Ectodermal cell (in vitro differentiated cells): Measurements from ENCODE around the gene MAP10.
A peak's percentile ranks its signal among the peaks of the same experiment; 100 is the strongest.

Experiments
- H3K27ac ChIP-seq: 2 replicates; pipeline ENCODE4 v1.7.0; 2013; ENCODE audit warnings: mild to moderate bottlenecking, low read depth, low read length; ENCODE audit not compliant: insufficient read depth, poor library complexity, severe bottlenecking
- H3K27me3 ChIP-seq: 2 replicates; pipeline ENCODE4 v1.7.0; 2013; ENCODE audit warnings: mild to moderate bottlenecking, low read length; ENCODE audit not compliant: insufficient read depth, control insufficient read depth, poor library complexity, severe bottlenecking
- H3K36me3 ChIP-seq: one replicate; pipeline ENCODE4 v1.7.0; 2013; ENCODE audit warnings: low read length; ENCODE audit not compliant: control insufficient read depth, insufficient read depth
- H3K4me1 ChIP-seq: one replicate; pipeline ENCODE4 v1.7.0; 2013; ENCODE audit warnings: low read length; ENCODE audit not compliant: control insufficient read depth, insufficient read depth
- H3K4me3 ChIP-seq: 2 replicates; pipeline ENCODE4 v1.7.0; 2013; ENCODE audit warnings: low read depth, low read length, control low read depth; ENCODE audit not compliant: insufficient read depth
- H3K9me3 ChIP-seq: 2 replicates; pipeline ENCODE4 v1.7.0; 2013; ENCODE audit warnings: mild to moderate bottlenecking, low read length, moderate library complexity; ENCODE audit not compliant: control insufficient read depth
- WGBS, 2 experiments: methylation state at CpG; one replicate each; pipeline ENCODE4 v1.1.7; 2013; ENCODE audit warnings: missing lambda C conversion rate in 2 of 2; 5-methylcytosine and 5-hydroxymethylcytosine counted together

The MAP10 gene

DNA sequence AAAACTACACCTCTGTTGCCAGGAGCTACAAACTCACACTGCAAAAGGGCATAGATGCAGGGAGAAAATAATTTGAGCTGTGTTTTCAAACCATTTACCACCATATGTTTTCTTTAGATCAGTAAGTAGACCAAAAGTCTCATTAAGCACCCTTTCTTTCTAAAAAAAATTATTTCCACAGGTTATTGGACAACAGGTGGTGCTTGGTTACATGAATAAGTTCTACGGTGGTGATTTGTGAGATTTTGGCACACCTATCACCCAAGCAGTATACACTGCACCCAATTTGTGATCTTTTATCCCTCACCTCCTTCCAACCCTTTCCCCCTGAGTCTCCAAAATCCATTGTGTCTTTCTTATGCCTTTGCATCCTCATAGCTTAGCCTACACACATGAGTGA is 21.1 kb downstream of the MAP10 start:
- H3K9me3 ChIP-seq, result no peaks in the 10 kb centered on the region
- 100% methylated on average over 1 of the region's 1 CpG for WGBS, 2 experiments
- H3K4me3 ChIP-seq, result no peak overlapping the region
- H3K4me1 ChIP-seq, result no peaks in the 10 kb centered on the region
- no peaks in the 10 kb centered on the region for H3K36me3 ChIP-seq
- H3K27me3 ChIP-seq, result no peaks in the 10 kb centered on the region
- no peak overlapping the region for H3K27ac ChIP-seq

DNA sequence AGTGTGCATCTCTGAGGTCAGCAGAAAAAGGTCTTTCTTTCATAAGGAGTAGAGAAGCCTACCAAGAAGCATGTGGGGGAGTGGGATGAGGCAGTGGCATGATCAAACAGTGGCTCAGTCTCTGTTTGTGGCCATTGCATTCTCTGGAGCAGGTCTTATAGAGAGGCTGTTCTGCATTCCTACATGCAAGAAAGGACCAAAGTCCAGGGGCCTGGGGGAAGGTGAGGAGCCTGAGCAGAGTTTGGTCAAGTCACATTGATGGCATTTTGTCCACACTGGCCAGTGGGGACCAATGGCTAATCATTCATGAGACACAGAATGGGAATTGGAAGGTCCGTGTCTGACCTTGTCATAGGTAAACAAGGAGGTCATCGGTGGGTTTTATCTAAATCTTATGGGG is 25.4 kb downstream of the MAP10 start:
- no peaks in the 10 kb centered on the region for H3K9me3 ChIP-seq
- H3K27ac ChIP-seq, result no peak overlapping the region
- no peaks in the 10 kb centered on the region for H3K4me1 ChIP-seq
- H3K4me3 ChIP-seq, result no peak overlapping the region
- H3K27me3 ChIP-seq, result no peaks in the 10 kb centered on the region
- no peaks in the 10 kb centered on the region for H3K36me3 ChIP-seq
- WGBS, 2 experiments, result 91 to 94% methylated on average over 2 of the region's 2 CpGs

DNA sequence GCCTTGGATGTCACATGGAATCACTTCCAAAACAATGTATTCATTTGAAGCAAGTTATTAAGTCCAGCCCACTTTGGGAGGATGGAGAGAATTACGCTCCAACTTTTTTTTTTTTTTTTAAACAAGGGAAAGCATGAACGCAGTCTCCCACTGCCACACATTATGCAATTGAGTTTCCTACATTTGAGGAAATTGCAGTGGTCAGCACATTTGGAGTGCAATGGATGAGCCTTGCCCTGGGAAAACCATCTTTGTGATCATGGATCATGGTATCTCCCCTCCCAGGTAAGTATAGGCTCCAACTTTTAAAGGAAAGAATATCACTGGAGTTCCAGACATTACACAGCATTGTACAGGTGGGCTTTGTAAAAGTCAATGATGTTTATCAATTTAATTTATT is 26.7 kb downstream of the MAP10 start:
- no peak overlapping the region for H3K4me3 ChIP-seq

DNA sequence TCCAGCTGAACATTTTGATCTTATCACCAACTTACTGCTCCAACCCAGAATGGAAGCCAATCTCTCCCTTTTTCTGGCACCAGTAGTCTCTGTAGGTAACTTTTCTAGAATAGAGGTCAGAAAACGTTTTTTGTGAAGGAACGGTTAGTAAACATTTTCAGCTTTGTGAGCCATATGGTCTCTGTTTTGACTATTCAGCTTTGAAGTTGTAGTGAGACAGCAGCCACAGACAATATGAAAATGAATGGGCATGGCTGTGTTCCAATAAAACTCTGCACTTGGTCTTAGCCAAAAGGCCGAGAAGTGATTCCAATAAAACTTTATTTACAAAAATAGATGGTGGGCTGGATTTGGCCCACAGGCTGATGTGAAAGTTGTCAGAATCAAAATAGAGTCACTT is 28.9 kb downstream of the MAP10 start:
- H3K27ac ChIP-seq, result no peak overlapping the region
- WGBS, 2 experiments, result 86 to 94% methylated on average over 2 to 3 of the region's 3 CpGs
- no peaks in the 10 kb centered on the region for H3K36me3 ChIP-seq
- no peak overlapping the region for H3K4me3 ChIP-seq
- H3K27me3 ChIP-seq, result no peaks in the 10 kb centered on the region
- H3K9me3 ChIP-seq, result no peaks in the 10 kb centered on the region
- no peaks in the 10 kb centered on the region for H3K4me1 ChIP-seq

More for the DNA sequence above, 26.7 kb downstream of the MAP10 start:
- Histone ChIP-seq H3K9me3 (no peaks in the 10 kb centered on the region), H3K27me3 (no peaks in the 10 kb centered on the region), H3K27ac (no peak overlapping the region), H3K36me3 (no peaks in the 10 kb centered on the region), H3K4me1 (no peaks in the 10 kb centered on the region)
- 100% methylated on average over 2 of the region's 2 CpGs for WGBS, 2 experiments

DNA sequence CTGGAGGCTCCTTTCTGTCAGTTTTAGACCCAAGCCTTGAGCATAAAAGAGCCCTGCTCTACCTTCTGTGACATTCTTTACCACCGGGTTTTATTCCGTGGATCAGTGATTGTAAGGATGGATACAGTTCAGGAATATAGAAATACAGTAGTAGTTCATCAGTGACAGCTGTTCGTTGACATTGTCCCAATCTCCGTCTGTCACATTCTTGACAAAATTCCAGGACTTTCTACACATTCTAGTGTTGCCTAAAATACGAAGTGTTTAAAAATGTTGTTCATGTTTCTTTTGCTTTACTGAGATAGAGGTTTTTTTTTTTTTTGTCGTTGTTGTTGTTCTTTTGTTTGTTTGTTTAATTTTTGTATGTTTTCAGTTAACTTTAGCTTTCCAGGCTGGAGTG is 29.9 kb downstream of the MAP10 start:
- Histone ChIP-seq H3K4me3 (no peak overlapping the region), H3K27me3 (no peaks in the 10 kb centered on the region), H3K9me3 (no peaks in the 10 kb centered on the region), H3K36me3 (no peaks in the 10 kb centered on the region), H3K4me1 (no peaks in the 10 kb centered on the region), H3K27ac (no peak overlapping the region)
- WGBS, 2 experiments, result 87 to 96% methylated on average over 6 of the region's 6 CpGs

DNA sequence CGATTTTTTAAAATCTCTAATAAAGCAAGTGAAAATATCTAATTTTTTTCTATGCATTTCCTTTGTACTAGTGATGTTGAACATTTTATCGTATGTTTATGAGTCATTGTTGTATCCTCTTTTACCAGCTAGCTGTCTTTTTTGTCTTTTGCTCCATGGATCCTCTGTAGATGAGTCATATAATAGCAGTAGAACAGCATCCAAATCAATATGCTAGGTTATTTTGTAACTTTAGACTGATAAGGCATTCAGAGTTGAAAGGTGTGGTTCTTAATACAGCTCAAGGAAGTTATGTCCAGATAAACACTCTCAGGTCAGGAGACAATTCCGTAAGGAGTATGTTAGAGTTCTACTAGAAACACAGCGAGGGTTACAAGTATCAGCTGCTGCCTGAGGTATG is 31.9 kb downstream of the MAP10 start:
- H3K27me3 ChIP-seq, result no peaks in the 10 kb centered on the region
- no peak overlapping the region for H3K4me3 ChIP-seq
- WGBS, 2 experiments, result 97 to 98% methylated on average over 2 to 4 of the region's 4 CpGs
- no peaks in the 10 kb centered on the region for H3K4me1 ChIP-seq
- H3K27ac ChIP-seq, result no peak overlapping the region
- H3K9me3 ChIP-seq, result no peaks in the 10 kb centered on the region
- no peaks in the 10 kb centered on the region for H3K36me3 ChIP-seq

DNA sequence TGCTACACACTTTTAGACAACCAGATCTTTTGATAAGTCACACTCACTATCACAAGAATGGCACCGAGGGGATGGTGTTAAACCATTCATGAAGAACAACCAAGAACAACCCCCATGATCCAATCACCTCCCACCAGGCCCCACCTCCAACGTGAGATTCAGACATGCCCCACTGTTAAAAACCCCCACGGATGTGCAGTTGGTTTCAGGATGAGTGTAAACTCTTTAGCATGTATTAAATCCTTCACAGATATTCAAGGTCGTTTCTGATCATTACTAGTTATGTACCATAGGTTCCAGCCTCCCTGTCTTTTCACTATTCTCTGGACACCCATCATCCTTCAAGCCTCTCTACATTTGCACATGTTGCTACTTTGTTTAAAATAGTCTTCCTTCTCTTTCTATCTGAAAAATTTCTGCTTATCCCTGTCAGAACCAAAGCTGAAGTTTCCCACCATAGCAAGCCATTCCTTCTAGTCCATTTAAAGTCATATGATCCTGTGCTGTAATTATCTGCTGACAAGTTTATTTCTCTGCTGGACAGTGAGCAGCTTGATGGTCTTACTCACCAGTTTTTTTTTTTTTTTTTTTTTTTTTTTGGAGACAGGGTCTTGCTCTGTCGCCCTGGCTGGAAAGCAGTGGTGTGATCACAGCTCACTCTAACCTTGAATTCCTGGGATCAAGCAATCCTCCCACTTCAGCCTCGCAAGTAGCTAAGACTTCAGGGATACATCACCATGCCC is 36.8 kb downstream of the MAP10 start:
- H3K27me3 ChIP-seq, result no peaks in the 10 kb centered on the region
- H3K36me3 ChIP-seq, result no peaks in the 10 kb centered on the region
- H3K9me3 ChIP-seq, result no peaks in the 10 kb centered on the region
- H3K4me3 ChIP-seq, result no peak overlapping the region
- H3K4me1 ChIP-seq, result peaks cover 11% of the 10 kb centered on the region
- 91 to 96% methylated on average over 6 of the region's 6 CpGs for WGBS, 2 experiments
- no peak overlapping the region for H3K27ac ChIP-seq

DNA sequence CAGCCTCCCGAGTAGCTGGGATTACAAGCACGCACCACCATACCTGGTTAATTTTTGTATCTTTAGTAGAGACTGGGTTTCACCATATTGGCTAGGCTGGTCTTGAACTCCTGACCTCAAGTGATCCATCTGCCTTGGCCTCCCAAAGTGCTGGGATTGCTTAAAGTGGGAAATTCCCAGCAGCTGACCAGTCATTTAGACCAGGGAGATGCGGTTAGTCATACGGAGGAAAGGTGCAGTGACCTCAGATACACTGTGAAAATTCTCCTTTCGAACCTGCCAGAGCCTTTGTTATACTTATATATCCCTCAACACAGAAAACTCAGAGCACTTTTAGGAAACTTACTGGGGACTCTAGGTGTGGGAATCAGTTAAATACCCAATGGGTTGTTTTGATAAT is 39.6 kb downstream of the MAP10 start:
- no peaks in the 10 kb centered on the region for H3K9me3 ChIP-seq
- no peaks in the 10 kb centered on the region for H3K27me3 ChIP-seq
- whole genome bisulfite sequencing, 2 experiments, result 89 to 93% methylated on average over 4 to 5 of the region's 5 CpGs
- H3K36me3 ChIP-seq, result no peaks in the 10 kb centered on the region
- H3K27ac ChIP-seq, result no peak overlapping the region
- peaks cover 11% of the 10 kb centered on the region for H3K4me1 ChIP-seq
- H3K4me3 ChIP-seq, result no peak overlapping the region

DNA sequence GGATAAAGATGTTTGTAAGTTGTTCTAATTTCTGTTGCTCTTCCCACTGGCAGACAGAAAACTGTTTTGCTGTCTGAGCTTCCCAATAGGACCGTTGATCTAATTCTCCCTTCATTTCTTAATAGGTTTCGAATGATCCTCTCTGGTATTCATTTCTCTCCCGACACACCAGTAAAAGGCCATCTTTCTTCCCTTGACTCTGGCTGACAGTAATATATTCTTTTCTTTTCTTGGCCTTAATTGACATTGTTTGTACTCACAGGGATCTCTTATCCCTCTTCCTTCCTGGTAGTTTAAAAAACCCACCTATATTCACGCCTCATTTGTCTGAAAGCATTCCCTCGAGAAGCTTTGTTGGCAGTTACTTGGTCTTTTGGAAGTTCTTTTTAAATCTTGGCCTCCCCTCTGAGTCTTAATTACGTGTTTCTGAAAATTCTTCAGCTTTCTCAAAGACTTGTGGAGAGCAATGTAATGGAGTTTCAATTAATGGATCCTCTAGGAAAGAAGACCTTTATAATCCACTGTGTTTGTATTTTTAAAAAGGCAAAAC is 40.3 kb downstream of the MAP10 start:
- H3K4me1 ChIP-seq, result peaks cover 11% of the 10 kb centered on the region
- no peak overlapping the region for H3K4me3 ChIP-seq
- 17 to 18% methylated on average over 6 of the region's 6 CpGs for WGBS, 2 experiments
- H3K27ac ChIP-seq, result peak overlapping the region; percentile 46
- no peaks in the 10 kb centered on the region for H3K36me3 ChIP-seq
- H3K9me3 ChIP-seq, result no peaks in the 10 kb centered on the region
- no peaks in the 10 kb centered on the region for H3K27me3 ChIP-seq

DNA sequence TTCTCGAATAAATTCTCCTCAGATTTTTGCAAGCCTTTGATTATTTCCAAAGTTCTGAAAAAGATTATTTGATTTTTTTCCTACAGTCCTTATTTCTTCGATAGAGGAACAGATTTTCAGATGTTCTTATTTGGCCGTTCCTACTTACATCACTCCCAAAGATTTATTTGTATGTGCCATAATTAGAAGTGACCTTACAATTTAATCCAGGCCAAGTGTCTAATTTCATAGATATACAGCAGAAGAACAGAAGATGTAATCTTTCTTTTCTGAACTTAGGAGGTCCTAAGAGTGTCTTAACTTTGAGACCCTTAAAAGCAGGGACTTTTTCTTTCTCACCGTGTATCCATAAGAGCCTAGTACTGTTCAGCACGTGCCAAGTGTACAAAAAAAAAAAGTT is 46.3 kb downstream of the MAP10 start:
- whole genome bisulfite sequencing, 2 experiments, result 65 to 71% methylated on average over 4 of the region's 5 CpGs

More for the DNA sequence above, 46.3 kb downstream of the MAP10 start:
- H3K4me3 ChIP-seq, result no peak overlapping the region
- no peaks in the 10 kb centered on the region for H3K9me3 ChIP-seq
- H3K27me3 ChIP-seq, result no peaks in the 10 kb centered on the region
- H3K27ac ChIP-seq, result no peak overlapping the region
- H3K36me3 ChIP-seq, result no peaks in the 10 kb centered on the region
- H3K4me1 ChIP-seq, result no peaks in the 10 kb centered on the region
